MM.1S (cell line): ENCODE data around the gene SQSTM1.

Experiments
- DNase-seq: peaks from one replicate; pipeline ENCODE4 v3.0.0-alpha.2; 2015
- H2AFZ ChIP-seq: fragments of 300-600 bp; sonication (generic); 2 replicates; pipeline ENCODE4 v1.6.0; 2016; ENCODE audit warnings: antibody characterized with exemption, low read length
- H3F3A ChIP-seq: fragments of 300-600 bp; sonication (generic); 2 replicates; pipeline ENCODE4 v1.6.1; 2016; ENCODE audit warnings: mild to moderate bottlenecking, antibody characterized with exemption, low read length, moderate library complexity, mixed read lengths; ENCODE audit not compliant: insufficient read depth
- H3K27ac ChIP-seq: fragments of 300-600 bp; sonication (generic); 2 replicates; pipeline ENCODE4 v1.5.1; 2016; ENCODE audit warnings: mild to moderate bottlenecking, low read length
- H3K27me3 ChIP-seq: fragments of 300-600 bp; sonication (generic); replicated peaks from 2 replicates; pipeline ENCODE4 v1.6.0; 2016; ENCODE audit warnings: low read length; ENCODE audit not compliant: insufficient read depth
- H3K36me3 ChIP-seq: fragments of 300-600 bp; sonication (generic); replicated peaks from 2 replicates; pipeline ENCODE4 v1.6.1; 2016; ENCODE audit warnings: mild to moderate bottlenecking, low read length, mixed read lengths; ENCODE audit not compliant: insufficient read depth
- H3K4me1 ChIP-seq: fragments of 300-600 bp; sonication (generic); 2 replicates; pipeline ENCODE4 v1.6.1; 2016; ENCODE audit warnings: low read length, mixed read lengths
- H3K4me2 ChIP-seq: fragments of 300-600 bp; sonication (generic); 2 replicates; pipeline ENCODE4 v1.6.0; 2016; ENCODE audit warnings: low read depth, low read length
- H3K4me3 ChIP-seq: fragments of 300-600 bp; sonication (generic); 2 replicates; pipeline ENCODE4 v1.5.1; 2016; ENCODE audit warnings: low read length, mixed read lengths
- H3K79me2 ChIP-seq: fragments of 300-600 bp; sonication (generic); 2 replicates; pipeline ENCODE4 v1.6.1; 2016; ENCODE audit warnings: mixed run types, low read length, mixed read lengths
- H3K9ac ChIP-seq: fragments of 300-600 bp; sonication (generic); 2 replicates; pipeline ENCODE4 v1.6.1; 2016; ENCODE audit warnings: low read length, mixed read lengths
- H3K9me2 ChIP-seq: fragments of 300-600 bp; sonication (generic); replicated peaks from 2 replicates; pipeline ENCODE4 v1.6.1; 2016; ENCODE audit warnings: mild to moderate bottlenecking, low read length, mixed read lengths; ENCODE audit not compliant: insufficient read depth
- H3K9me3 ChIP-seq: fragments of 300-600 bp; sonication (generic); replicated peaks from 2 replicates; pipeline ENCODE4 v1.6.1; 2016; ENCODE audit warnings: mild to moderate bottlenecking, low read length, mixed read lengths; ENCODE audit not compliant: insufficient read depth
- H4K20me1 ChIP-seq: fragments of 300-600 bp; sonication (generic); 2 replicates; pipeline ENCODE4 v1.6.1; 2016; ENCODE audit warnings: mild to moderate bottlenecking, low read length, moderate library complexity, mixed read lengths; ENCODE audit not compliant: insufficient read depth
- EZH2 ChIP-seq: fragments of 300-600 bp; sonication (generic); optimal IDR thresholded peaks from 2 replicates; pipeline ENCODE3; 2017; ENCODE audit warnings: low read depth, mild to moderate bottlenecking, antibody characterized with exemption, low read length, mixed read lengths
- EZH2phosphoT487 ChIP-seq: fragments of 300-600 bp; sonication (generic); IDR thresholded peaks from 2 replicates; pipeline ENCODE4 v1.6.1; 2018; ENCODE audit warnings: antibody characterized with exemption, low read length
- TF ChIP-seq, protein P1 (sequence below): fragments of 300-600 bp; sonication (generic); IDR thresholded peaks from 2 replicates; pipeline ENCODE4 v1.5.1; 2016; ENCODE audit warnings: antibody characterized with exemption, low read length, mixed read lengths

Gene SQSTM1

DNA sequence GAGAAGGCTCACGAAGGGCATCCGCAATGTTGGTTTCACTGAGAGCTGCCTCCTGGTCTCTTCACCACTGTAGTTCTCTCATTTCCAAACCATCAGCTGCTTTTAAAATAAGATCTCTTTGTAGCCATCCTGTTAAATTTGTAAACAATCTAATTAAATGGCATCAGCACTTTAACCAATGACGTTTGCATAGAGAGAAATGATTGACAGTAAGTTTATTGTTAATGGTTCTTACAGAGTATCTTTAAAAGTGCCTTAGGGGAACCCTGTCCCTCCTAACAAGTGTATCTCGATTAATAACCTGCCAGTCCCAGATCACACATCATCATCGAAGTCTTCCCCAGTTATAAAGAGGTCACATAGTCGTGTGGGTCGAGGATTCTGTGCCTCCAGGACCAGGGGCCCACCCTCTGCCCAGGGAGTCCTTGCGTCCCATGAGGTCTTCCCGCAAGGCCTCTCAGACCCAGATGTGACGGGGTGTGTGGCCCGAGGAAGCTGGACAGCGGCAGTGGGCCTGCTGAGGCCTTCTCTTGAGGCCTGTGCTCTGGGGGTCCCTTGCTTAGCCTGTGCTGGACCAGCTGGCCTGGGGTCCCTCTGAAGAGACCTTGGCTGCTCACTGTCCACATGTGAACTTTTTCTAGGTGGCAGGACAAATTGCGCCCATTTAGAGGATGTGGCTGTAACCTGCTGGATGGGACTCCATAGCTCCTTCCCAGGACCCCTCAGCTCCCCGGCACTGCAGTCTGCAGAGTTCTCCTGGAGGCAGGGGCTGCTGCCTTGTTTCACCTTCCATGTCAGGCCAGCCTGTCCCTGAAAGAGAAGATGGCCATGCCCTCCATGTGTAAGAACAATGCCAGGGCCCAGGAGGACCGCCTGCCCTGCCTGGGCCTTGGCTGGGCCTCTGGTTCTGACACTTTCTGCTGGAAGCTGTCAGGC lies 16.6 kb downstream of the SQSTM1 start:
- Histone ChIP-seq H3K27me3 (no peaks in the 10 kb centered on the region), H3K79me2 (peaks cover 14% of the 10 kb centered on the region), H3K9me3 (no peaks in the 10 kb centered on the region), H3K36me3 (peaks cover 26% of the 10 kb centered on the region), H3K9me2 (no peaks in the 10 kb centered on the region), H3K9ac (no peak overlapping the region), H4K20me1 (no peaks in the 10 kb centered on the region), H3K4me3 (no peak overlapping the region), H3K4me2 (no peak overlapping the region), H3F3A (peaks cover 51% of the 10 kb centered on the region), H3K4me1 (no peaks in the 10 kb centered on the region), H3K27ac (no peak overlapping the region), H2AFZ (no peak overlapping the region)
- TF ChIP-seq EZH2phosphoT487 (no peak), EZH2 (no peak)
- TF ChIP-seq, protein P1, sequence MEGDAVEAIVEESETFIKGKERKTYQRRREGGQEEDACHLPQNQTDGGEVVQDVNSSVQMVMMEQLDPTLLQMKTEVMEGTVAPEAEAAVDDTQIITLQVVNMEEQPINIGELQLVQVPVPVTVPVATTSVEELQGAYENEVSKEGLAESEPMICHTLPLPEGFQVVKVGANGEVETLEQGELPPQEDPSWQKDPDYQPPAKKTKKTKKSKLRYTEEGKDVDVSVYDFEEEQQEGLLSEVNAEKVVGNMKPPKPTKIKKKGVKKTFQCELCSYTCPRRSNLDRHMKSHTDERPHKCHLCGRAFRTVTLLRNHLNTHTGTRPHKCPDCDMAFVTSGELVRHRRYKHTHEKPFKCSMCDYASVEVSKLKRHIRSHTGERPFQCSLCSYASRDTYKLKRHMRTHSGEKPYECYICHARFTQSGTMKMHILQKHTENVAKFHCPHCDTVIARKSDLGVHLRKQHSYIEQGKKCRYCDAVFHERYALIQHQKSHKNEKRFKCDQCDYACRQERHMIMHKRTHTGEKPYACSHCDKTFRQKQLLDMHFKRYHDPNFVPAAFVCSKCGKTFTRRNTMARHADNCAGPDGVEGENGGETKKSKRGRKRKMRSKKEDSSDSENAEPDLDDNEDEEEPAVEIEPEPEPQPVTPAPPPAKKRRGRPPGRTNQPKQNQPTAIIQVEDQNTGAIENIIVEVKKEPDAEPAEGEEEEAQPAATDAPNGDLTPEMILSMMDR: no peak
- no peak for DNase-seq

DNA sequence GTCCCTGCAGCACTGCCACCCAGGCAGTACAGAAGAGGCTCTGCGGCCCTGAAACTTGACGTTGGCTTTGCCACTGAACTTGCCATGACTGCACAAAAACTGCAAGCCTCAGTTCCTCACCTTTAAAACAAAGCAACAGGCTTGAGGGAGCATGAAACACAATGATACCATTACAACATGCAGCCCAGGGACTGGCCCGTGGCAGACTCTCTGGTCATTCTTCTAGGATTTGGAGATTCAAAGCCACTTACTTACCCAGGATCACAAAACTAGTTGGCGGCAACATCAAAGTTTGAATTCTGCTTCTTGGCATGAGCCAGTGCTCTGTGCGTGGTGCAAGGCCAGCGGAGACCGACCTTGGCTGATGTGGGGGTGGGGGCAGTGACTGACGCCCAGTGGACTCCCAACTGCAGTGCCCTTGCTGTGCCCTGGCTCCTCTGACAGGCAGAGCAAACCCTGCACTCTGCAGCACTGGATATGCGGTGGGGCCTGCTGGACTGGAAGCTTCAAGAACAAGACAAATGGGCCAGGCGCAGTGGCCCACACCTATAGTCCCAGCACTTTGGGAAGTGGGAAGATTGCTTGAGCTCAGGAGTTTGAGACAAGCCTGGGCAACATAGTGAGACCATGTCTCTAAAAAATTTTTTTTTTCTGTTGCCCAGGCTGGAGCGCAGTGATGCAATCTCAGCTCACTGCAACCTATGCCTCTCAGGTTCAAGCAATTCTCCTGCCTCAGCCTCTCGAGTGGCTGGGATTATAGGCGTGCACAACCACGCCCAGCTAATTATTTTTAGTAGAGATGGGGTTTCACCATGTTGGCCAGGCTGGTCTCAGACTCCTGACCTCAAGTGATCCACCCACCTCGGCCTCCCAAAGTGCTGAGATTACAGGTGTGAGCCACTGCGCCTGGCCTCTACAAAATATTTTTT lies 18.9 kb downstream of the SQSTM1 start:
- Histone ChIP-seq H3K9ac (no peak overlapping the region), H4K20me1 (no peaks in the 10 kb centered on the region), H3K4me2 (no peak overlapping the region), H3K4me3 (no peak overlapping the region), H3K27ac (no peak overlapping the region), H3F3A (peaks cover 40% of the 10 kb centered on the region), H3K36me3 (peaks cover 17% of the 10 kb centered on the region), H3K27me3 (no peaks in the 10 kb centered on the region), H3K9me2 (no peaks in the 10 kb centered on the region), H3K79me2 (no peaks in the 10 kb centered on the region), H3K9me3 (no peaks in the 10 kb centered on the region), H3K4me1 (no peaks in the 10 kb centered on the region), H2AFZ (no peak overlapping the region)
- DNase-seq: no peak
- TF ChIP-seq EZH2 (no peak), EZH2phosphoT487 (no peak)
- TF ChIP-seq, protein P1: no peak

DNA sequence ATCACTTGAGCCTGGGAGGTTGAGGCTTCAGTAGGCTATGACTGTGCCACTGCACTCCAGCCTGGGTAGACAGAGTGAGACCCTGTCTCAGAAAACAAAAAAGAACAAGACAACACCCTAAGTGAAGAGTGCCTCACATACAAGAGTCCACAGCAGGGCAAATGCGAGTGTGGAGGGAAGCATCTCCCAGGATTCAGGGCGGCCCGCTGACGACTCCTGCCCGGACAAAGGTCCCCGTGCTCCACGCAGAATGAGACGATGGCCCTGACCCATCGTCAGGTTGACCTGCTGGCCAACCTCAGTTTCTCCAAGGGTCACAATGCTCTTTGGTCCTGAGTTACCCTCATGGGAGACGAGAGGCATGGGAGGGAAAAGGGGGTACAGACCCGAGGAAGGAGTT lies 19.6 kb downstream of the SQSTM1 start:
- Histone ChIP-seq H3K79me2 (no peaks in the 10 kb centered on the region), H3K9me2 (no peaks in the 10 kb centered on the region), H3K4me3 (no peak overlapping the region), H3F3A (peaks cover 40% of the 10 kb centered on the region), H4K20me1 (no peaks in the 10 kb centered on the region), H3K27me3 (no peaks in the 10 kb centered on the region), H3K4me1 (no peaks in the 10 kb centered on the region), H2AFZ (no peak overlapping the region), H3K36me3 (peaks cover 17% of the 10 kb centered on the region), H3K9ac (no peak overlapping the region), H3K9me3 (no peaks in the 10 kb centered on the region), H3K27ac (no peak overlapping the region), H3K4me2 (no peak overlapping the region)
- TF ChIP-seq, protein P1: no peak
- TF ChIP-seq EZH2: no peak
- no peak for TF ChIP-seq EZH2phosphoT487
- DNase-seq: no peak
